ENCODE measurements around the gene RFC2.

- no peak for TF ChIP-seq CTCF (conservative IDR thresholded peaks at IDR 0.05; ENCODE audit: low read length)
- TF ChIP-seq EZH2phosphoT487 (IDR thresholded peaks at IDR 0.05; ENCODE audit: borderline replicate concordance) = no peak
Observed at GRCh38 chr7:74288034-74288881, 34.1 kb upstream of the RFC2 start.

All from Loucy (cell line).